SU-DHL-6 (cell line): ENCODE data around the gene PLEKHA6.

ENCODE experiments used
- H2AFZ ChIP-seq: fragments of 200-600 bp; sonication (generic); 2 replicates; pipeline ENCODE4 v1.6.1; 2014; ENCODE audit warnings: low read depth, mild to moderate bottlenecking, moderate library complexity, mixed read lengths, antibody characterized with exemption, low read length; ENCODE audit not compliant: severe bottlenecking
- H3F3A ChIP-seq: fragments of 200-600 bp; shearing (Covaris generic); 2 replicates; pipeline ENCODE4 v1.6.0; 2016; ENCODE audit warnings: antibody characterized with exemption, mild to moderate bottlenecking; ENCODE audit not compliant: insufficient read depth
- H3K27ac ChIP-seq: fragments of 200-600 bp; sonication (generic); 2 replicates; pipeline ENCODE4 v1.5.1; 2016; ENCODE audit warnings: low read depth, mild to moderate bottlenecking, low read length, moderate library complexity, mixed read lengths
- H3K27me3 ChIP-seq: fragments of 200-600 bp; sonication (generic), shearing (Covaris generic); 2 replicates; pipeline ENCODE4 v1.6.0; 2014; ENCODE audit warnings: mild to moderate bottlenecking, low read length
- H3K36me3 ChIP-seq: fragments of 200-600 bp; sonication (generic); 2 replicates; pipeline ENCODE4 v1.6.1; 2014; ENCODE audit warnings: mild to moderate bottlenecking, low read length, mixed read lengths
- H3K4me2 ChIP-seq: fragments of 300-600, 200-600 bp; shearing (Covaris generic), sonication (generic); 2 replicates; pipeline ENCODE4 v1.6.0; 2014; ENCODE audit warnings: low read length, low read depth, mild to moderate bottlenecking; ENCODE audit not compliant: poor library complexity, severe bottlenecking
- H3K4me3 ChIP-seq: fragments of 200-600 bp; sonication (generic); 2 replicates; pipeline ENCODE4 v1.5.1; 2014; ENCODE audit warnings: antibody characterized with exemption, low read length, mild to moderate bottlenecking, mixed read lengths; ENCODE audit not compliant: insufficient read depth, poor library complexity, severe bottlenecking
- H3K79me2 ChIP-seq: fragments of 200-600 bp; sonication (generic); 2 replicates; pipeline ENCODE4 v1.6.1; 2014; ENCODE audit warnings: mild to moderate bottlenecking, low read length, moderate library complexity; ENCODE audit not compliant: insufficient read depth
- H3K9ac ChIP-seq: fragments of 200-600 bp; sonication (generic); 2 replicates; pipeline ENCODE4 v1.7.0; 2014; ENCODE audit warnings: mild to moderate bottlenecking, low read length
- H3K9me2 ChIP-seq: fragments of 200-600 bp; sonication (generic); replicated peaks from 2 replicates; pipeline ENCODE4 v1.6.1; 2014; ENCODE audit warnings: low read length; ENCODE audit not compliant: insufficient read depth
- H3K9me3 ChIP-seq: fragments of 200-600 bp; sonication (generic); 2 replicates; pipeline ENCODE4 v1.6.1; 2014; ENCODE audit warnings: low read length, mixed read lengths; ENCODE audit not compliant: insufficient read depth
- H4K20me1 ChIP-seq: fragments of 200-600 bp; sonication (generic); 2 replicates; pipeline ENCODE4 v1.6.1; 2014; ENCODE audit warnings: low read depth, mild to moderate bottlenecking, antibody characterized with exemption, low read length, moderate library complexity, mixed read lengths
- EZH2phosphoT487 ChIP-seq: fragments of 200-600 bp; sonication (generic), shearing (Covaris generic); conservative IDR thresholded peaks from 2 replicates; pipeline ENCODE4 v1.6.1; 2018; ENCODE audit warnings: mild to moderate bottlenecking, antibody characterized with exemption, low read length, moderate library complexity, mixed read lengths
- TF ChIP-seq, protein P1 (sequence below): fragments of 200-600 bp; sonication (generic); IDR thresholded peaks from one replicate; pipeline ENCODE4 v1.5.1; 2017; ENCODE audit warnings: antibody characterized with exemption, mild to moderate bottlenecking, low read length, moderate library complexity; ENCODE audit not compliant: insufficient read depth, poor library complexity, severe bottlenecking

PLEKHA6 gene

DNA sequence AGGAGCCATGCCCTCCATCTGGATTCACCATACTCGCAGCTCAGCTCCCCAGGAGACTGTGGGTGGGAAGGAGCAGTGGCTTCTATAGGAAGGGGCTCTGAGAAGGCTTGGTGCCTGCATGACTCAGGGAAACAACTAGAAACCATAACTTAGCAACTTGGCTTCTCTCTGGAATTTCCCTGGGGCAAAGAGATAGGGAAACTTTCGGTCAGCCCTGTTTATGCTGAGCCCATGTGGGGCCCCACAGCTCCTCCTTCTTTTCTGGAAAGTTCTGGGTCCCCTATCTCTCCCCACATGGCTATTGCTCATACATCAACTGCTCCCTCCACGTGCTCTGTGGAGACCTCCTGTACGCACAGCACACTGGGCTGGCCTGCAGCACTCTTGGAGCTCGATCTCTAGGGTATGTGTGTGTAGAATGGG is 39.3 kb downstream of the PLEKHA6 start:
- Histone ChIP-seq H3K79me2 (no peaks in the 10 kb centered on the region), H3K36me3 (no peaks in the 10 kb centered on the region), H3K27me3 (no peaks in the 10 kb centered on the region), H3K9me3 (no peaks in the 10 kb centered on the region), H4K20me1 (no peaks in the 10 kb centered on the region), H3K4me2 (no peak overlapping the region), H3K4me3 (no peak overlapping the region), H3F3A (no peaks in the 10 kb centered on the region), H3K9ac (no peak overlapping the region), H2AFZ (no peak overlapping the region), H3K27ac (no peak overlapping the region), H3K9me2 (no peaks in the 10 kb centered on the region)
- no peak for TF ChIP-seq EZH2phosphoT487
- TF ChIP-seq, protein P1, sequence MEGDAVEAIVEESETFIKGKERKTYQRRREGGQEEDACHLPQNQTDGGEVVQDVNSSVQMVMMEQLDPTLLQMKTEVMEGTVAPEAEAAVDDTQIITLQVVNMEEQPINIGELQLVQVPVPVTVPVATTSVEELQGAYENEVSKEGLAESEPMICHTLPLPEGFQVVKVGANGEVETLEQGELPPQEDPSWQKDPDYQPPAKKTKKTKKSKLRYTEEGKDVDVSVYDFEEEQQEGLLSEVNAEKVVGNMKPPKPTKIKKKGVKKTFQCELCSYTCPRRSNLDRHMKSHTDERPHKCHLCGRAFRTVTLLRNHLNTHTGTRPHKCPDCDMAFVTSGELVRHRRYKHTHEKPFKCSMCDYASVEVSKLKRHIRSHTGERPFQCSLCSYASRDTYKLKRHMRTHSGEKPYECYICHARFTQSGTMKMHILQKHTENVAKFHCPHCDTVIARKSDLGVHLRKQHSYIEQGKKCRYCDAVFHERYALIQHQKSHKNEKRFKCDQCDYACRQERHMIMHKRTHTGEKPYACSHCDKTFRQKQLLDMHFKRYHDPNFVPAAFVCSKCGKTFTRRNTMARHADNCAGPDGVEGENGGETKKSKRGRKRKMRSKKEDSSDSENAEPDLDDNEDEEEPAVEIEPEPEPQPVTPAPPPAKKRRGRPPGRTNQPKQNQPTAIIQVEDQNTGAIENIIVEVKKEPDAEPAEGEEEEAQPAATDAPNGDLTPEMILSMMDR, result no peak

DNA sequence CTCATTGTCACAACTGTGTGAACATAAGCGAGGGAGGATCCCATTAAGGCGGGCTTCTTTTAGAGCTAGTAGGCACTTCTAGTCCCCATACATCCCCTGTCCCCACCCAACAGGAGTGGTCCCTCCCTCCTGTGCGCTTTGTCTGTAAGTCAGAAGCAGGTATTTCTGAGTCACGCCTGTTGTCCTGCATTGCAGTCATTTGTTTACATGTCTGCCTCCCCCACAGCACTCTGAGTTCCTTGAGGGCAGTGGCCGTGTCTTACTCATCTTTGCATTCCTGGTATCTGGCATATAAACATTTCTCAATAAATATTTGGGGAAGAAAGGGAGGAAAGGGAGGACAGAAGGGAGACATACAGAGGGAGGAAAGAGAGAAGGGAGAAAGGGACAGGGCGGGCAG is 40.3 kb downstream of the PLEKHA6 start:
- no peaks in the 10 kb centered on the region for H3F3A ChIP-seq

DNA sequence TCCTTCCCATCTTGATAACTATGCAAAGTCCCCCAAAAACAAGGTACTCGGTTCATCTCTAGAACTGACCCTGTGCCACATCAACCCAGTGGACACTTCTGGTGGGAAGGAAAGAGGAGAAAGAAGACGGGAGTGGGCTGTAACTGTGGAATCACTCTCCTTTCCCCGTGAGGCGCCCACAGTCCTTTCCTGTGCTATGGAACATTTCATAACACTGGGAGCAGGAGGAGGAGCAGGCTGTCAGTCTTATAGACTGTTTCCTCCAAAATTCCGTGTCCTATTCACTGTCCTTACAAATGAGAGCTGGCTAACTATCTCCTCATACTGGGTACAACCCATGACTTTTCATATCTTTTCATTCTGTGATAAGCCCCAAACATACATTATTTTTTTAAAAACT is 40.7 kb downstream of the PLEKHA6 start:
- H3K27me3 ChIP-seq, result no peaks in the 10 kb centered on the region
- no peaks in the 10 kb centered on the region for H3F3A ChIP-seq
- no peak overlapping the region for H3K4me3 ChIP-seq
- H3K27ac ChIP-seq, result no peak overlapping the region
- no peaks in the 10 kb centered on the region for H4K20me1 ChIP-seq
- TF ChIP-seq, protein P1, result no peak
- no peak for TF ChIP-seq EZH2phosphoT487
- no peak overlapping the region for H2AFZ ChIP-seq
- no peaks in the 10 kb centered on the region for H3K79me2 ChIP-seq
- no peaks in the 10 kb centered on the region for H3K36me3 ChIP-seq
- H3K9me2 ChIP-seq, result no peaks in the 10 kb centered on the region
- H3K9ac ChIP-seq, result no peak overlapping the region
- no peaks in the 10 kb centered on the region for H3K9me3 ChIP-seq
- H3K4me2 ChIP-seq, result no peak overlapping the region

More for the DNA sequence above, 40.3 kb downstream of the PLEKHA6 start:
- TF ChIP-seq EZH2phosphoT487, result no peak
- TF ChIP-seq, protein P1, result no peak
- H2AFZ ChIP-seq, result no peak overlapping the region
- no peak overlapping the region for H3K27ac ChIP-seq
- H4K20me1 ChIP-seq, result no peaks in the 10 kb centered on the region
- H3K36me3 ChIP-seq, result no peaks in the 10 kb centered on the region
- no peaks in the 10 kb centered on the region for H3K9me3 ChIP-seq
- H3K4me3 ChIP-seq, result no peak overlapping the region
- no peaks in the 10 kb centered on the region for H3K27me3 ChIP-seq
- no peaks in the 10 kb centered on the region for H3K9me2 ChIP-seq
- H3K4me2 ChIP-seq, result no peak overlapping the region
- no peaks in the 10 kb centered on the region for H3K79me2 ChIP-seq
- no peak overlapping the region for H3K9ac ChIP-seq

DNA sequence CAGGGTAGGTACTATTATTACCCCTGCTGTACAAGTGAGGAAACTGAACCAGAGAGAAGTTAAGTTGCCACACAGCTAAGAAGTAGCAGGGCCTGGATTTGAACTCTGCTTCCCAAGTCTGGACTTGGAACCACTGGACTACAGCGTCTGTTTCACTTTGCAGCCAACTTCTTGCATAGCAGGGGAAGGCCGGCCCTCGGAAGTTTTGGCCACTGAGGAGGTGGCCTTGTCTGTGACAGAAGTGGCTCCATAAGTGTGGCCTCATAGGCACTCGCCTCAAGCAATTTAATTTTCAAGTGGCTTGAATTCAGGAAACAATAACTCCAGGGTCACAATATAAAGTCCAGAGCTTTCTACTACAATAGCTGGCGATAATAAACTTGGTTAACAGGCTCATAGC is 41.4 kb downstream of the PLEKHA6 start:
- no peaks in the 10 kb centered on the region for H3F3A ChIP-seq
- no peaks in the 10 kb centered on the region for H3K9me3 ChIP-seq
- no peak overlapping the region for H2AFZ ChIP-seq
- H3K4me2 ChIP-seq, result no peak overlapping the region
- no peaks in the 10 kb centered on the region for H4K20me1 ChIP-seq
- H3K79me2 ChIP-seq, result no peaks in the 10 kb centered on the region
- no peaks in the 10 kb centered on the region for H3K9me2 ChIP-seq
- H3K27me3 ChIP-seq, result no peaks in the 10 kb centered on the region
- no peak overlapping the region for H3K9ac ChIP-seq
- H3K27ac ChIP-seq, result no peak overlapping the region
- TF ChIP-seq EZH2phosphoT487, result no peak
- TF ChIP-seq, protein P1, result no peak
- H3K36me3 ChIP-seq, result no peaks in the 10 kb centered on the region
- no peak overlapping the region for H3K4me3 ChIP-seq
